OCI-LY7 (cell line): ENCODE measurements around the gene BLTP2. TPM values are rescaled to one million over a fixed set of nuclear protein-coding genes. Genes with fewer than 3 reads are reported as not detected.
A peak's percentile ranks its signal among the peaks of the same experiment; 100 is the strongest.

Source experiments
- BruUV-seq: library from RNA; stranded (reverse); fragments of 400-500 nt; replicated peaks from 2 replicates; lab custom pipeline; 2021; lab: Mats Ljungman, UMichigan
- CTCF ChIA-PET: fragments of 300-600 bp; sonication (Branson Sonifier 250); formaldehyde crosslinking; loops from one replicate; lab custom pipeline; 2022; ENCODE audit warnings: antibody characterized with exemption; ENCODE audit not compliant: unreplicated experiment; lab: Charles Lee
- POLR2A ChIA-PET: fragments of 300-600 bp; sonication (Branson Sonifier 250); formaldehyde crosslinking; loops from one replicate; lab custom pipeline; 2022; ENCODE audit warnings: antibody characterized with exemption; lab: Charles Lee
- DNase-seq: peaks from one replicate; pipeline ENCODE4 v3.0.0-alpha.2; 2015; ENCODE audit warnings: low spot score
- H2AFZ ChIP-seq: fragments of 200-600 bp; sonication (generic), shearing (Covaris generic); 2 replicates; pipeline ENCODE4 v1.6.1; 2014; ENCODE audit warnings: mild to moderate bottlenecking, antibody characterized with exemption, low read length, moderate library complexity
- H3K27ac ChIP-seq: fragments of 200-600 bp; sonication (generic); 2 replicates; pipeline ENCODE4 v1.5.1; 2014; ENCODE audit warnings: mixed run types, low read depth, mild to moderate bottlenecking, moderate library complexity, low read length, inconsistent platforms; ENCODE audit not compliant: poor library complexity, severe bottlenecking
- H3K36me3 ChIP-seq: fragments of 200-600 bp; sonication (generic); 2 replicates; pipeline ENCODE4 v1.6.1; 2014; ENCODE audit warnings: mild to moderate bottlenecking, antibody characterized with exemption, low read length, moderate library complexity, mixed read lengths; ENCODE audit not compliant: insufficient read depth
- H3K4me1 ChIP-seq: fragments of 200-600 bp; sonication (generic); 2 replicates; pipeline ENCODE4 v1.5.1; 2014; ENCODE audit warnings: mild to moderate bottlenecking, low read length; ENCODE audit not compliant: insufficient read depth, poor library complexity, severe bottlenecking
- H3K4me2 ChIP-seq: fragments of 200-600 bp; sonication (generic); 2 replicates; pipeline ENCODE4 v1.6.1; 2014; ENCODE audit warnings: mild to moderate bottlenecking, low read length
- H3K4me3 ChIP-seq: fragments of 200-600 bp; sonication (generic); 2 replicates; pipeline ENCODE4 v1.5.1; 2014; ENCODE audit warnings: mild to moderate bottlenecking, low read depth, low read length; ENCODE audit not compliant: poor library complexity, severe bottlenecking
- H3K79me2 ChIP-seq: fragments of 200-600 bp; sonication (generic); 2 replicates; pipeline ENCODE4 v1.6.1; 2016; ENCODE audit warnings: low read depth, mild to moderate bottlenecking, low read length, moderate library complexity, mixed read lengths; ENCODE audit not compliant: insufficient read depth
- H3K9me2 ChIP-seq: fragments of 200-600 bp; sonication (generic); 2 replicates; pipeline ENCODE4 v1.6.1; 2016; ENCODE audit warnings: mild to moderate bottlenecking, low read length, mixed read lengths; ENCODE audit not compliant: insufficient read depth
- H3K9me3 ChIP-seq: fragments of 200-600 bp; sonication (generic); 2 replicates; pipeline ENCODE4 v1.6.1; 2014; ENCODE audit warnings: mild to moderate bottlenecking, mixed run types, low read length, mixed read lengths
- H4K20me1 ChIP-seq: fragments of 200-600 bp; sonication (generic); 2 replicates; pipeline ENCODE4 v1.6.1; 2014; ENCODE audit warnings: mild to moderate bottlenecking, antibody characterized with exemption, low read length, moderate library complexity, mixed read lengths; ENCODE audit not compliant: insufficient read depth
- CTCF ChIP-seq: fragments of 200-600 bp; sonication (generic); conservative IDR thresholded peaks from 2 replicates; pipeline ENCODE4 v1.5.1; 2014; ENCODE audit warnings: mild to moderate bottlenecking, antibody characterized with exemption, low read length, moderate library complexity, mixed read lengths
- EZH2phosphoT487 ChIP-seq: fragments of 200-600 bp; sonication (generic); IDR thresholded peaks from 2 replicates; pipeline ENCODE4 v1.6.1; 2018; ENCODE audit warnings: low read depth, borderline replicate concordance, mild to moderate bottlenecking, mixed run types, antibody characterized with exemption, low read length, moderate library complexity, mixed read lengths
- intact Hi-C: fragments of 100-400 bp; cut with micrococcal nuclease; formaldehyde crosslinking; loops from one replicate; pipeline ENCODE4 v1.10.0; 2022; ENCODE audit not compliant: unreplicated experiment
- total RNA-seq, 2 experiments: library from RNA; depleted of rRNA in 1 of 2; stranded (reverse); fragments of >200 nt in 1 of 2; shearing (Covaris generic) in 1 of 2; gene quantifications; 2 replicates each; pipeline ENCODE4 v1.2.3, GENCODE V29; 2014 to 2022

BLTP2 gene
- total RNA-seq, 2 experiments from 2014 or later: 147 to 185 TPM

- no peaks in the 10 kb centered on the region for H3K79me2 ChIP-seq
- no peaks in the 10 kb centered on the region for H3K9me2 ChIP-seq
- H2AFZ ChIP-seq: no peak overlapping the region
- intact Hi-C loops: no loop called here
- peaks cover 23% of the 10 kb centered on the region for H3K4me1 ChIP-seq
- ChIA-PET CTCF (no interaction called here), POLR2A (no interaction called here)
- TF ChIP-seq EZH2phosphoT487: no peak
- no peak for TF ChIP-seq CTCF
- H3K9me3 ChIP-seq: no peaks in the 10 kb centered on the region
- no peak overlapping the region for H3K4me3 ChIP-seq
- H3K27ac ChIP-seq: no peak overlapping the region
- H4K20me1 ChIP-seq: no peaks in the 10 kb centered on the region
- DNase-seq: no peak
- H3K4me2 ChIP-seq: no peak overlapping the region
- peaks cover 99% of the 10 kb centered on the region for H3K36me3 ChIP-seq
- no TSS peak for BruUV-seq
Observed at GRCh38 chr17:28616281-28616680, 28.7 kb downstream of the BLTP2 start.

- H3K27ac ChIP-seq: no peak overlapping the region
- peak; percentile 17 for DNase-seq
- intact Hi-C loops: no loop called here
- no TSS peak for BruUV-seq
- no peaks in the 10 kb centered on the region for H3K9me2 ChIP-seq
- POLR2A ChIA-PET: no interaction called here
- H3K36me3 ChIP-seq: peaks cover 99% of the 10 kb centered on the region
- H3K4me2 ChIP-seq: no peak overlapping the region
- no peaks in the 10 kb centered on the region for H3K9me3 ChIP-seq
- H2AFZ ChIP-seq: no peak overlapping the region
- H3K79me2 ChIP-seq: no peaks in the 10 kb centered on the region
- H3K4me3 ChIP-seq: no peak overlapping the region
- no peaks in the 10 kb centered on the region for H4K20me1 ChIP-seq
- CTCF ChIA-PET: interaction anchor here (0.6 kb wide), 1 partner anchor 122 kb away, joined by 3 read pairs; no protein-coding TSS in a partner anchor
- H3K4me1 ChIP-seq: peaks cover 23% of the 10 kb centered on the region
- TF ChIP-seq CTCF: no peak
- TF ChIP-seq EZH2phosphoT487: no peak
Observed at GRCh38 chr17:28615260-28615940, 29.6 kb downstream of the BLTP2 start.

DNA sequence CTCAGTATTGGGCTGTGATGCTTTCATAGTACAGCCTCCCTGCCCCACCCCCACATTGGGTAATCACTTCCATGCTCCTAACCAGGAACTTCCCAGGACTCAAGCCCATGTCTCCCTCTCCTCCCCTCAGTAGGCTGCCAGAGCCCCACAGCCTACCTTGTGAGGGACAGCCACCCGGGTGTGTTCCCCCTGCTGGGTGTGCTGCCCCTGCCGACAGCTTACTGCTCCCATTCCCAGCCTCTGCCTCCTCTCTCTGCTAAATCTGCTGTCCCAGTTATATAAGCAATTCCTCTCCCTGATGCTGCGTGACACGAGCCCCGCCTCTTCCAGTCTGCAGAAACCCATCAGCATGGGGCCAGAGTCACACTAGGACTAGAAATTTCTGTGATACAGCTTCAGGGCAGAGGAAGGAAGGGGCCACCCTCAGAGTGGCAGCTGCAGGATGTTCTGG, 31.0 kb downstream of the BLTP2 start, which contains the start of gene RSKR:
Gene RSKR, minus strand, starts transcription at position 255 of the 451 bp plus-strand sequence. Its CDS starts 24 bp downstream, at position 231.
- Histone ChIP-seq H3K4me1 (peaks cover 23% of the 10 kb centered on the region), H3K9me2 (no peaks in the 10 kb centered on the region), H3K36me3 (peaks cover 98% of the 10 kb centered on the region), H3K9me3 (no peaks in the 10 kb centered on the region), H3K4me3 (no peak within 1 kb of the TSS), H2AFZ (no peak within 1 kb of the TSS), H3K27ac (peak within 1 kb of the TSS; percentile 31), H3K4me2 (no peak within 1 kb of the TSS), H4K20me1 (no peaks in the 10 kb centered on the region), H3K79me2 (no peaks in the 10 kb centered on the region)
- TF ChIP-seq EZH2phosphoT487: no peak
- no peak for TF ChIP-seq CTCF
- ChIA-PET POLR2A (no interaction called here), CTCF (no interaction called here)
- DNase-seq: no peak
- BruUV-seq: no TSS peak
- intact Hi-C loops: loop anchor here (1.0 to 5.0 kb wide), 2 partner anchors 62 to 120 kb away; partner anchors contain the start of gene UNC119
